ENCODE measurements around the gene ACOT8. TPM values are rescaled to one million over a fixed set of nuclear protein-coding genes. Genes with fewer than 3 reads are reported as not detected.

ACOT8 gene
- total and polyA plus RNA-seq, 2 donors (not counting 1 experiment from before 2014, with no cell fraction given): 32.4 to 64.7 TPM

DNA sequence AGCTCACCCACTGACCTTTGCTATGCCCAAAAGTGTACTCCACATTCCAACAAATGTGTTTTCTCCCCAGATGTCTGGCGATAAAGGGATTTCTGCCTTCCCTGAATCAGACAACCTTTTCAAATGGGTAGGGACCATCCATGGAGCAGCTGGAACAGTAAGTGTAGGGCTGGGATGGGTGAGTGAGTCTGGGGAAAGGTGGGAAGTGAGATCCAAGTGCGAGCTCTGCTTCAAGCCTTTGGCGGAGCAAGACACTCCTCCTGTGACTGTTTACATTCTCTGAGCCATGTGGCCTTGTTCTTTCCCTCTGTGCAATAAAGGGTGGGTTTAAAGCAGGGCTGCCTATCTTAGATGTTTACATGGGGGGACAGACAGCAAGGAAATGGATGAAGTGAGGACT, 42.9 kb downstream of the ACOT8 start:
- intact Hi-C loops (cut with micrococcal nuclease): no loop called here
- H3K79me2 ChIP-seq (ENCODE audit: control insufficient read depth, insufficient read depth, low read length): peaks cover 9% of the 10 kb centered on the region
- H3K9me3 ChIP-seq (ENCODE audit: control extremely low read depth in 1 of 3, control insufficient read depth in 2 of 3, insufficient read depth in 1 of 3, low read length in 2 of 3): no peaks in the 10 kb centered on the region
- DNase-seq: no peak
- Mint-ChIP-seq H3K27ac (no peak overlapping the region), H3K4me1 (peaks cover 16% of the 10 kb centered on the region), H3K9me3 (ENCODE audit: insufficient read depth) (no peaks in the 10 kb centered on the region), H3K4me3 (no peak overlapping the region), H3K27me3 (no peaks in the 10 kb centered on the region)
- CTCF ChIA-PET: interaction anchor here (1.2 kb wide), 1 partner anchor 156 kb away, joined by 4 read pairs; no protein-coding TSS in a partner anchor
- no peak overlapping the region for H3K4me3 ChIP-seq (ENCODE audit: control extremely low read depth in 1 of 5, extremely low read depth in 1 of 5, insufficient read depth in 1 of 5, low read depth in 2 of 5, low read length in 4 of 5)
- H3K4me1 ChIP-seq (ENCODE audit: control insufficient read depth in 2 of 2, insufficient read depth in 2 of 2, low read length in 2 of 2): peaks cover 9 to 16% of the 10 kb centered on the region in 2 donors
- H3K27ac ChIP-seq (ENCODE audit: low read length in 2 of 2): no peak overlapping the region
- peaks cover 0 to 2% (median 0%) of the 10 kb centered on the region in 4 experiments for H3K27me3 ChIP-seq (replicated peaks in 1 of 4; ENCODE audit: control extremely low read depth in 1 of 4, control insufficient read depth in 3 of 4, insufficient read depth in 4 of 4, low read length in 3 of 4)
- H2AFZ ChIP-seq (ENCODE audit: insufficient read depth, low read depth, low read length, poor library complexity, severe bottlenecking): no peak overlapping the region
- no peak overlapping the region for H3K9ac ChIP-seq (ENCODE audit: low read length)
- no peaks in the 10 kb centered on the region for H4K20me1 ChIP-seq (ENCODE audit: control insufficient read depth, insufficient read depth, low read length, poor library complexity, severe bottlenecking)
- H3K4me2 ChIP-seq (replicated peaks; ENCODE audit: low read depth, low read length, poor library complexity, severe bottlenecking): no peak overlapping the region
- ATAC-seq (ENCODE audit: low read depth): no peak
- no peak for TF ChIP-seq EZH2 (IDR thresholded peaks at IDR 0.05; ENCODE audit: borderline replicate concordance, insufficient read depth, low read depth, low read length, poor library complexity, severe bottlenecking)
- TF ChIP-seq, protein P1, sequence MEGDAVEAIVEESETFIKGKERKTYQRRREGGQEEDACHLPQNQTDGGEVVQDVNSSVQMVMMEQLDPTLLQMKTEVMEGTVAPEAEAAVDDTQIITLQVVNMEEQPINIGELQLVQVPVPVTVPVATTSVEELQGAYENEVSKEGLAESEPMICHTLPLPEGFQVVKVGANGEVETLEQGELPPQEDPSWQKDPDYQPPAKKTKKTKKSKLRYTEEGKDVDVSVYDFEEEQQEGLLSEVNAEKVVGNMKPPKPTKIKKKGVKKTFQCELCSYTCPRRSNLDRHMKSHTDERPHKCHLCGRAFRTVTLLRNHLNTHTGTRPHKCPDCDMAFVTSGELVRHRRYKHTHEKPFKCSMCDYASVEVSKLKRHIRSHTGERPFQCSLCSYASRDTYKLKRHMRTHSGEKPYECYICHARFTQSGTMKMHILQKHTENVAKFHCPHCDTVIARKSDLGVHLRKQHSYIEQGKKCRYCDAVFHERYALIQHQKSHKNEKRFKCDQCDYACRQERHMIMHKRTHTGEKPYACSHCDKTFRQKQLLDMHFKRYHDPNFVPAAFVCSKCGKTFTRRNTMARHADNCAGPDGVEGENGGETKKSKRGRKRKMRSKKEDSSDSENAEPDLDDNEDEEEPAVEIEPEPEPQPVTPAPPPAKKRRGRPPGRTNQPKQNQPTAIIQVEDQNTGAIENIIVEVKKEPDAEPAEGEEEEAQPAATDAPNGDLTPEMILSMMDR (IDR thresholded peaks at IDR 0.05): no peak
- peaks cover under 1 to 20% of the 10 kb centered on the region in 2 experiments for H3K36me3 ChIP-seq (replicated peaks in 1 of 2; ENCODE audit: control extremely low read depth in 1 of 2, control insufficient read depth in 1 of 2, extremely low read depth in 1 of 2, insufficient read depth in 2 of 2, low read length in 1 of 2)
- 100% methylated on average over 2 of the region's 3 CpGs for WGBS (ENCODE audit: insufficient coverage)
- POLR2A ChIA-PET: no interaction called here

GRCh38 chr20:45813489-45813888, 43.7 kb downstream of the ACOT8 start:
- Histone ChIP-seq H3K27me3 (replicated peaks in 1 of 4; ENCODE audit: control extremely low read depth in 1 of 4, control insufficient read depth in 3 of 4, insufficient read depth in 4 of 4, low read length in 3 of 4) (peaks cover 0 to 2% (median 0%) of the 10 kb centered on the region in 4 experiments), H3K4me2 (replicated peaks; ENCODE audit: low read depth, low read length, poor library complexity, severe bottlenecking) (peak overlapping the region; percentile 98), H3K9ac (ENCODE audit: low read length) (no peak overlapping the region), H3K27ac (ENCODE audit: low read length in 2 of 2) (no peak overlapping the region), H3K4me1 (ENCODE audit: control insufficient read depth in 2 of 2, insufficient read depth in 2 of 2, low read length in 2 of 2) (peaks cover 9 to 16% of the 10 kb centered on the region in 2 donors), H3K9me3 (ENCODE audit: control extremely low read depth in 1 of 3, control insufficient read depth in 2 of 3, insufficient read depth in 1 of 3, low read length in 2 of 3) (no peaks in the 10 kb centered on the region), H2AFZ (ENCODE audit: insufficient read depth, low read depth, low read length, poor library complexity, severe bottlenecking) (no peak overlapping the region), H3K36me3 (replicated peaks in 1 of 2; ENCODE audit: control extremely low read depth in 1 of 2, control insufficient read depth in 1 of 2, extremely low read depth in 1 of 2, insufficient read depth in 2 of 2, low read length in 1 of 2) (peaks cover 3 to 28% of the 10 kb centered on the region in 2 experiments), H4K20me1 (ENCODE audit: control insufficient read depth, insufficient read depth, low read length, poor library complexity, severe bottlenecking) (no peaks in the 10 kb centered on the region), H3K79me2 (ENCODE audit: control insufficient read depth, insufficient read depth, low read length) (peaks cover 9% of the 10 kb centered on the region), H3K4me3 (ENCODE audit: control extremely low read depth in 1 of 5, extremely low read depth in 1 of 5, insufficient read depth in 1 of 5, low read depth in 2 of 5, low read length in 4 of 5) (no peak overlapping the region)
- peak overlapping the region; percentile 88 for H3K4me3 Mint-ChIP-seq
- no peak overlapping the region for H3K27ac Mint-ChIP-seq
- no peaks in the 10 kb centered on the region for H3K27me3 Mint-ChIP-seq
- WGBS (ENCODE audit: insufficient coverage): 18% methylated on average over 2 of the region's 7 CpGs
- ATAC-seq (ENCODE audit: low read depth) (no peak), DNase-seq (no peak)
- no peak for TF ChIP-seq EZH2 (IDR thresholded peaks at IDR 0.05; ENCODE audit: borderline replicate concordance, insufficient read depth, low read depth, low read length, poor library complexity, severe bottlenecking)
- peaks cover 16% of the 10 kb centered on the region for H3K4me1 Mint-ChIP-seq
- intact Hi-C loops (cut with micrococcal nuclease): loop anchor here (2.0 kb wide), 1 partner anchor 67 kb away; the partner anchor contains the start of gene ZSWIM1
- POLR2A ChIA-PET: no interaction called here
- CTCF ChIA-PET: interaction anchor here (1.1 to 1.2 kb wide), 2 partner anchors 22 to 157 kb away, joined by 3 to 4 read pairs; partner anchors contain the start of genes DNTTIP1 and WFDC3
- no peaks in the 10 kb centered on the region for H3K9me3 Mint-ChIP-seq (ENCODE audit: insufficient read depth)

Data from B cell (primary cell).